ENCODE data around the gene MYL5.

GRCh38 chr4:721261-722168 lies 47.2 kb downstream of the MYL5 start:
- TF ChIP-seq CTCF (IDR thresholded peaks at IDR 0.05; ENCODE audit: low read length): no peak
- no peak for TF ChIP-seq EZH2 (IDR thresholded peaks at IDR 0.05; ENCODE audit: borderline replicate concordance, low read length)
